MCF 10A (cell line): Measurements from ENCODE around the gene ITGB1. TPM values are rescaled to one million over a fixed set of nuclear protein-coding genes. Genes with fewer than 3 reads are reported as not detected.

Experiments
- BruUV-seq: library from RNA; stranded (reverse); fragments of 400-500 nt; replicated peaks from 2 replicates; lab custom pipeline; 2021; lab: Mats Ljungman, UMichigan
- CTCF ChIA-PET: fragments of 300-600 bp; sonication (Branson Sonifier 250); formaldehyde crosslinking; extraction: SDS; loops from one replicate; lab custom pipeline; 2021; ENCODE audit warnings: antibody characterized with exemption, inconsistent platforms; lab: Yijun Ruan, JAX
- POLR2A ChIA-PET: fragments of 300-600, 350-650 bp; sonication (Branson Sonifier 250); formaldehyde crosslinking; extraction: SDS; loops from one replicate; lab custom pipeline; 2020; ENCODE audit warnings: antibody characterized with exemption, inconsistent platforms; lab: Yijun Ruan, JAX
- DNase-seq: peaks from one replicate; pipeline ENCODE4 v3.0.0-alpha.2; 2018; ENCODE audit not compliant: unreplicated experiment
- H3K27ac Mint-ChIP-seq: one replicate; pipeline ENCODE4 v1.8.0; 2022; ENCODE audit warnings: mild to moderate bottlenecking, low read depth, mixed read lengths; ENCODE audit not compliant: unreplicated experiment
- H3K27me3 Mint-ChIP-seq: one replicate; pipeline ENCODE4 v1.8.0; 2022; ENCODE audit warnings: mixed read lengths; ENCODE audit not compliant: insufficient read depth, unreplicated experiment
- H3K36me3 Mint-ChIP-seq: one replicate; pipeline ENCODE4 v1.8.0; 2022; ENCODE audit warnings: mild to moderate bottlenecking, moderate library complexity, mixed read lengths; ENCODE audit not compliant: insufficient read depth, unreplicated experiment
- H3K4me1 Mint-ChIP-seq: one replicate; pipeline ENCODE4 v1.8.0; 2022; ENCODE audit warnings: mixed read lengths; ENCODE audit not compliant: insufficient read depth, unreplicated experiment
- H3K4me3 Mint-ChIP-seq: one replicate; pipeline ENCODE4 v1.8.0; 2022; ENCODE audit warnings: mild to moderate bottlenecking, moderate library complexity, mixed read lengths; ENCODE audit not compliant: unreplicated experiment
- H3K9me3 Mint-ChIP-seq: one replicate; pipeline ENCODE4 v1.8.0; 2022; ENCODE audit warnings: mixed read lengths; ENCODE audit not compliant: unreplicated experiment
- intact Hi-C: fragments of 100-400 bp; cut with micrococcal nuclease; formaldehyde crosslinking; loops from 2 replicates; pipeline ENCODE4 v1.14.1; 2022
- total RNA-seq: library from RNA; stranded (reverse); gene quantifications from 2 replicates; pipeline ENCODE4 v1.2.3, GENCODE V29; 2022
- TF ChIP-seq, protein P1 (sequence below): fragments of 200-600 bp; IDR thresholded peaks from one replicate; pipeline ENCODE4 v1.8.0; 2022; ENCODE audit warnings: antibody characterized with exemption, mild to moderate bottlenecking; ENCODE audit not compliant: unreplicated experiment

ITGB1 gene
- total RNA-seq, 1 experiment from 2014 or later, result 703 TPM

DNA sequence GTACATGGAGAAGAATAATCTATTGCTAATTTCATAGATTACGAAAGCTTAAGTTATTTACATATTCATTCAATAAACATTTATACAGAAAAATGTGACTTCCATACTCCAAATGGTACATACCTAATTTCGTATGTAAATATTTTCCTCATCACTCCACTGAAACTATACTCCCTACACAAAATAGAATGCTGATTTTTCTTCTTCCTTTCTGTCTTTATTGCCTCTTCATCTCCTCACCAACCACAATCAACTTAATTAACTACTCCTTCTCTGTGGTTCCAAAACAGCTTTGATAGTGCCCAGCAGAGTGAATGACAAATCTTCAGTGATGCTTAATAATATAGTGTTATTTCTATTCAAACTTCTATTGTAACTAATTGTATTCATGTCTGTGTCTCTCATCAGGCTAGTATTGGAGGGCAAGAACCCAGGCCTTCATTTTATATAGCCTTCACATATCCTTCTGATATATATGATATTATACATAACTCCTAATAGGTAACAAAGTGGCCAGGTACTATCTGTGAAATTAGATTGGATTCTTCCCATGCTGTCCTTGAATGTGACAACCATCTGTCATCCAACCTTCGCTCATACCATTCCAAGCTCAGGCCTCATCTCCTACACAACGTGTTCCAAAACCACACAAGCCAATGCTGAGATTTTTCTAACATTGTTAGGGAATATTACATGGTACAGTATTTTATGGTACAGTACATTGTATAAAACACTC, 5.3 kb downstream of the ITGB1 start:
- BruUV-seq, result no TSS peak
- Mint-ChIP-seq H3K9me3 (no peaks in the 10 kb centered on the region), H3K4me3 (peak overlapping the region; percentile 75), H3K4me1 (peaks cover 63% of the 10 kb centered on the region), H3K27ac (peak overlapping the region; percentile 83), H3K27me3 (no peaks in the 10 kb centered on the region), H3K36me3 (peaks cover 19% of the 10 kb centered on the region)
- ChIA-PET POLR2A (interaction anchor here (0.6 to 8.7 kb wide), 15 partner anchors 9 to 1022 kb away, joined by 3 to 333 read pairs (median 5); no protein-coding TSS in a partner anchor), CTCF (interaction anchor here (1.0 kb wide), 1 partner anchor 29 kb away, joined by 4 read pairs; no protein-coding TSS in a partner anchor)
- intact Hi-C loops, result no loop called here
- TF ChIP-seq, protein P1, sequence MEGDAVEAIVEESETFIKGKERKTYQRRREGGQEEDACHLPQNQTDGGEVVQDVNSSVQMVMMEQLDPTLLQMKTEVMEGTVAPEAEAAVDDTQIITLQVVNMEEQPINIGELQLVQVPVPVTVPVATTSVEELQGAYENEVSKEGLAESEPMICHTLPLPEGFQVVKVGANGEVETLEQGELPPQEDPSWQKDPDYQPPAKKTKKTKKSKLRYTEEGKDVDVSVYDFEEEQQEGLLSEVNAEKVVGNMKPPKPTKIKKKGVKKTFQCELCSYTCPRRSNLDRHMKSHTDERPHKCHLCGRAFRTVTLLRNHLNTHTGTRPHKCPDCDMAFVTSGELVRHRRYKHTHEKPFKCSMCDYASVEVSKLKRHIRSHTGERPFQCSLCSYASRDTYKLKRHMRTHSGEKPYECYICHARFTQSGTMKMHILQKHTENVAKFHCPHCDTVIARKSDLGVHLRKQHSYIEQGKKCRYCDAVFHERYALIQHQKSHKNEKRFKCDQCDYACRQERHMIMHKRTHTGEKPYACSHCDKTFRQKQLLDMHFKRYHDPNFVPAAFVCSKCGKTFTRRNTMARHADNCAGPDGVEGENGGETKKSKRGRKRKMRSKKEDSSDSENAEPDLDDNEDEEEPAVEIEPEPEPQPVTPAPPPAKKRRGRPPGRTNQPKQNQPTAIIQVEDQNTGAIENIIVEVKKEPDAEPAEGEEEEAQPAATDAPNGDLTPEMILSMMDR, result no peak
- DNase-seq, result no peak

DNA sequence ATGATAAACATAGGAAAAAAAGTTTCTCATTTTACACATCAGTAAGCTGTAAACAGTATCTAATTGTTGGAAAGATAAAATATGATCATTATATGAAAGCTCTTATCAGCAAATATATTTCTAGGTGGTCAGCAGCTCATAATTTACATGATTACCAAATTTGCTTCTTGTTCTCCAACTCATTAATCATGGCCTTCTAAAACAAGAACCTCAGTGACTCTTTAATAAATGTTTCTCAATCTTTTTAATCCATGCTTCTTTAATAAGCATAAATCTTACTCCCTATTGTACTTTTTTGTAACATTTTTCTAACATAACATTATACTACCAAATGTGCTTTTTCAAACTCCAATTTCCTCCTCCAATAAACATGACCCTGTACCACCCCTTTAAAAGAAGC, 5.9 kb downstream of the ITGB1 start:
- peak overlapping the region; percentile 83 for H3K27ac Mint-ChIP-seq
- CTCF ChIA-PET, result interaction anchor here (1.3 kb wide), 1 partner anchor 12 kb away, joined by 3 read pairs; no protein-coding TSS in a partner anchor
- H3K4me1 Mint-ChIP-seq, result peaks cover 63% of the 10 kb centered on the region

DNA sequence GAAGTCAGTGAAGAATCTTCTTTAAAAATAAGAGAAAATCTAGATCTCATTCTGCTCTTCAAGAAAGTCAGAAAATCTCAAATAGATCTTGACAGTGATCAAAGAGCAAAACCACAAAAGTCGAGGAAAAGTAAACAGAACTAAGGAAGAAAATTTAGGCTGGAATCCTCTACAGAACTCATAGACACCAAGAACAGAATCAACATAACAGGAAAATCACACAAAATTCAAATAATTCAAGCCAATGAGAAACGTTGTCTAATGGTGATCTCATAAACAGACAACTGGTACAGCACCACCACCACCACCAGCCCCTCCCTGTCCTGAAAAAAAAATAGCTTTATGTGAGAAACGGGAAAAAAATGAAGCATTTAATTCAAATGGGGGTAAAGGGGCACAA, 6.9 kb downstream of the ITGB1 start:
- no peaks in the 10 kb centered on the region for H3K27me3 Mint-ChIP-seq
- H3K36me3 Mint-ChIP-seq, result peaks cover 25% of the 10 kb centered on the region
- no peaks in the 10 kb centered on the region for H3K9me3 Mint-ChIP-seq
- H3K27ac Mint-ChIP-seq, result peak overlapping the region; percentile 83
- CTCF ChIA-PET, result interaction anchor here (0.7 to 1.3 kb wide), 2 partner anchors 10 to 11 kb away, joined by 3 to 5 read pairs; no protein-coding TSS in a partner anchor
- intact Hi-C loops, result no loop called here
- TF ChIP-seq, protein P1, result no peak
- peak overlapping the region; percentile 59 for H3K4me3 Mint-ChIP-seq
- POLR2A ChIA-PET, result interaction anchor here (0.7 to 8.7 kb wide), 11 partner anchors 8 to 566 kb away, joined by 3 to 333 read pairs (median 4); no protein-coding TSS in a partner anchor
- no TSS peak for BruUV-seq
- H3K4me1 Mint-ChIP-seq, result peaks cover 65% of the 10 kb centered on the region
- DNase-seq, result no peak

More for the DNA sequence above, 5.9 kb downstream of the ITGB1 start:
- POLR2A ChIA-PET, result interaction anchor here (0.9 to 8.7 kb wide), 9 partner anchors 10 to 1022 kb away, joined by 3 to 333 read pairs (median 11); no protein-coding TSS in a partner anchor
- no peaks in the 10 kb centered on the region for H3K27me3 Mint-ChIP-seq
- no peak for DNase-seq
- TF ChIP-seq, protein P1, result no peak
- intact Hi-C loops, result no loop called here
- BruUV-seq, result no TSS peak
- no peaks in the 10 kb centered on the region for H3K9me3 Mint-ChIP-seq
- peaks cover 20% of the 10 kb centered on the region for H3K36me3 Mint-ChIP-seq
- peak overlapping the region; percentile 75 for H3K4me3 Mint-ChIP-seq

DNA sequence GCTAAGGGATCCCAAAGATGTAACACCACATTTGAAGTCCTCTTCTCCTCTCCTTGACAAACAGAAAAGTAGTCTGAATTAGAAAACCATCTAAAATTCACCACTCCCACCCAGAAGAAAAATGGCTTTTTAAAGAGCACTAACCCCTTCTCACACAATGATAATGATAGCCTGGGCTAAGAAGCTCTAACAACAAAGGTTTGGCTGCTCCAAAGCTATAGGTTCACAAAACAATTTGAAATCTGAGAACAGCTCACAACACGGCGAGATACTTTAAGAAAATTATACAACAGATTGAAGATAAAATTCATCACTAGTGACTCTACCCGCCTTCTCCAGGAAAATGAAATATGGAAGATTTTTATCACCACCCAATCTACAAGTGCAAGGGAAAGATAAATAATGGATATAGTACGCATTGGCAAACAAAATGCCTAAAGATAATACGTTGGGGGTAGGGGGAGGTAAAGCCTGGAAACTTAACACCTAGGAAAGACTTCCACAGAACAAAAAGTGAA, 7.4 kb downstream of the ITGB1 start:
- CTCF ChIA-PET, result no interaction called here
- H3K27ac Mint-ChIP-seq, result peak overlapping the region; percentile 83
- H3K36me3 Mint-ChIP-seq, result peaks cover 22% of the 10 kb centered on the region
- TF ChIP-seq, protein P1, result no peak
- H3K27me3 Mint-ChIP-seq, result no peaks in the 10 kb centered on the region
- intact Hi-C loops, result no loop called here
- no TSS peak for BruUV-seq
- H3K4me3 Mint-ChIP-seq, result peak overlapping the region; percentile 59
- DNase-seq, result no peak
- no peaks in the 10 kb centered on the region for H3K9me3 Mint-ChIP-seq
- POLR2A ChIA-PET, result interaction anchor here (0.9 to 8.7 kb wide), 7 partner anchors 8 to 55 kb away, joined by 4 to 333 read pairs (median 27); no protein-coding TSS in a partner anchor
- H3K4me1 Mint-ChIP-seq, result peaks cover 69% of the 10 kb centered on the region
